SK-N-SH treated with all-trans-retinoic acid at 6 μM for 48 hours (cell line): ENCODE measurements around the gene FAM135A.

Experiments used
- ARNTL ChIP-seq: fragments of 450-650 bp; formaldehyde crosslinking; IDR thresholded peaks from 2 replicates; pipeline ENCODE4 v1.5.0; 2020; ENCODE audit warnings: low read depth, mild to moderate bottlenecking, moderate library complexity, borderline replicate concordance
- BACH2 ChIP-seq: fragments of 250-450 bp; sonication (Bioruptor Pico); IDR thresholded peaks from 2 replicates; pipeline ENCODE4 v1.9.0; 2021; ENCODE audit warnings: mild to moderate bottlenecking, borderline replicate concordance
- CSDC2 ChIP-seq: fragments of 250-450 bp; sonication (Bioruptor Pico); IDR thresholded peaks from 2 replicates; pipeline ENCODE4 v1.5.0; 2020; ENCODE audit warnings: mild to moderate bottlenecking, moderate library complexity
- ESRRG ChIP-seq: fragments of 250-450 bp; sonication (Bioruptor Pico); IDR thresholded peaks from 2 replicates; pipeline ENCODE4 v1.6.1; 2021; ENCODE audit warnings: mild to moderate bottlenecking
- TCF4 ChIP-seq: fragments of 250-450 bp; sonication (Bioruptor Pico); IDR thresholded peaks from 2 replicates; pipeline ENCODE4 v1.8.0; 2021; ENCODE audit warnings: mild to moderate bottlenecking, moderate library complexity, borderline replicate concordance
- TF ChIP-seq, protein P1 (sequence below): fragments of 250-450 bp; sonication (Bioruptor Pico); IDR thresholded peaks from 2 replicates; pipeline ENCODE4 v1.8.0; 2020; ENCODE audit warnings: mild to moderate bottlenecking, moderate library complexity, borderline replicate concordance
- TF ChIP-seq, protein P2 (sequence below): fragments of 250-450 bp; sonication (Bioruptor Pico); IDR thresholded peaks from 2 replicates; pipeline ENCODE4 v1.8.0; 2021; ENCODE audit warnings: low read depth, mild to moderate bottlenecking, moderate library complexity, borderline replicate concordance
- TF ChIP-seq, protein P3 (sequence below): fragments of 250-450 bp; sonication (Bioruptor Pico); IDR thresholded peaks from 2 replicates; pipeline ENCODE4 v1.5.0; 2020; ENCODE audit warnings: mild to moderate bottlenecking, moderate library complexity
- TF ChIP-seq, protein P4 (sequence below): fragments of 250-450 bp; sonication (Bioruptor Pico); IDR thresholded peaks from 2 replicates; pipeline ENCODE4 v1.5.1; 2020; ENCODE audit warnings: low read depth, mild to moderate bottlenecking, moderate library complexity

DNA sequence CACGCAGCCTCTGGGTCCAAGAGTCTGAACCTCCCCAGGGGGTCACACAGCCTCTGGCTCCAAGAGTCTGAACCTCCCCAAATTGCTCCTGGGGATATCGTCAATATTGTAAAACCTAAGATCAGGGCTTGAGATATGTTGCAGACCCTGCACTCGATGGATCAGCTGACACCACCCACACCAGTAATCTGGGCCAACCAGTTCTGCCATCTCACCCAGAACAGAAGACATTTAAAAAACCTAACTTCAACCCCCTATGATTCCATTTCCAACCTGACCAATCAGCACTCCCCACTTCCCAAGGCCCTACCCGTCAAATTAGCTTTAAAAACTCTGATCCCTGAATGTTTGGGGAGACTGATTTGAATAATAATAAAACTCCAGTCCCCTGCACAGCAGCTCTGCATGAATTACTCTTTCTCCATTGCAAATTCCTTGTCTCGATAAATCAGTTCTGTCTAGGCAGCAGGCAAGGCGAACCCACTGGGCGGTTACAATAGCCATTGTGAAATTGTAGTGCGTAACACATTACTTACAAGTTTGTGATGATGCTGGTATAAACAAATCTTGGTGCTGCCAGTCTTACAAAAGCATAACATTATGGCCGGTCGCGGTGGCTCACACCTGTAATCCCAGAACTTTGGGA lies 32.4 kb upstream of the FAM135A start:
- TF ChIP-seq ARNTL (CRISPR knock-in tag), result no peak
- TF ChIP-seq, protein P1, sequence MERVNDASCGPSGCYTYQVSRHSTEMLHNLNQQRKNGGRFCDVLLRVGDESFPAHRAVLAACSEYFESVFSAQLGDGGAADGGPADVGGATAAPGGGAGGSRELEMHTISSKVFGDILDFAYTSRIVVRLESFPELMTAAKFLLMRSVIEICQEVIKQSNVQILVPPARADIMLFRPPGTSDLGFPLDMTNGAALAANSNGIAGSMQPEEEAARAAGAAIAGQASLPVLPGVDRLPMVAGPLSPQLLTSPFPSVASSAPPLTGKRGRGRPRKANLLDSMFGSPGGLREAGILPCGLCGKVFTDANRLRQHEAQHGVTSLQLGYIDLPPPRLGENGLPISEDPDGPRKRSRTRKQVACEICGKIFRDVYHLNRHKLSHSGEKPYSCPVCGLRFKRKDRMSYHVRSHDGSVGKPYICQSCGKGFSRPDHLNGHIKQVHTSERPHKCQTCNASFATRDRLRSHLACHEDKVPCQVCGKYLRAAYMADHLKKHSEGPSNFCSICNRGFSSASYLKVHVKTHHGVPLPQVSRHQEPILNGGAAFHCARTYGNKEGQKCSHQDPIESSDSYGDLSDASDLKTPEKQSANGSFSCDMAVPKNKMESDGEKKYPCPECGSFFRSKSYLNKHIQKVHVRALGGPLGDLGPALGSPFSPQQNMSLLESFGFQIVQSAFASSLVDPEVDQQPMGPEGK (CRISPR knock-in tag), result no peak
- TF ChIP-seq TCF4 (CRISPR knock-in tag), result no peak
- TF ChIP-seq, protein P2, sequence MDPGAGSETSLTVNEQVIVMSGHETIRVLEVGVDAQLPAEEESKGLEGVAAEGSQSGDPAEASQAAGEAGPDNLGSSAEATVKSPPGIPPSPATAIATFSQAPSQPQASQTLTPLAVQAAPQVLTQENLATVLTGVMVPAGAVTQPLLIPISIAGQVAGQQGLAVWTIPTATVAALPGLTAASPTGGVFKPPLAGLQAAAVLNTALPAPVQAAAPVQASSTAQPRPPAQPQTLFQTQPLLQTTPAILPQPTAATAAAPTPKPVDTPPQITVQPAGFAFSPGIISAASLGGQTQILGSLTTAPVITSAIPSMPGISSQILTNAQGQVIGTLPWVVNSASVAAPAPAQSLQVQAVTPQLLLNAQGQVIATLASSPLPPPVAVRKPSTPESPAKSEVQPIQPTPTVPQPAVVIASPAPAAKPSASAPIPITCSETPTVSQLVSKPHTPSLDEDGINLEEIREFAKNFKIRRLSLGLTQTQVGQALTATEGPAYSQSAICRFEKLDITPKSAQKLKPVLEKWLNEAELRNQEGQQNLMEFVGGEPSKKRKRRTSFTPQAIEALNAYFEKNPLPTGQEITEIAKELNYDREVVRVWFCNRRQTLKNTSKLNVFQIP (CRISPR knock-in tag), result no peak
- no peak for TF ChIP-seq BACH2 (CRISPR knock-in tag)
- TF ChIP-seq CSDC2 (CRISPR knock-in tag), result no peak
- TF ChIP-seq, protein P3, sequence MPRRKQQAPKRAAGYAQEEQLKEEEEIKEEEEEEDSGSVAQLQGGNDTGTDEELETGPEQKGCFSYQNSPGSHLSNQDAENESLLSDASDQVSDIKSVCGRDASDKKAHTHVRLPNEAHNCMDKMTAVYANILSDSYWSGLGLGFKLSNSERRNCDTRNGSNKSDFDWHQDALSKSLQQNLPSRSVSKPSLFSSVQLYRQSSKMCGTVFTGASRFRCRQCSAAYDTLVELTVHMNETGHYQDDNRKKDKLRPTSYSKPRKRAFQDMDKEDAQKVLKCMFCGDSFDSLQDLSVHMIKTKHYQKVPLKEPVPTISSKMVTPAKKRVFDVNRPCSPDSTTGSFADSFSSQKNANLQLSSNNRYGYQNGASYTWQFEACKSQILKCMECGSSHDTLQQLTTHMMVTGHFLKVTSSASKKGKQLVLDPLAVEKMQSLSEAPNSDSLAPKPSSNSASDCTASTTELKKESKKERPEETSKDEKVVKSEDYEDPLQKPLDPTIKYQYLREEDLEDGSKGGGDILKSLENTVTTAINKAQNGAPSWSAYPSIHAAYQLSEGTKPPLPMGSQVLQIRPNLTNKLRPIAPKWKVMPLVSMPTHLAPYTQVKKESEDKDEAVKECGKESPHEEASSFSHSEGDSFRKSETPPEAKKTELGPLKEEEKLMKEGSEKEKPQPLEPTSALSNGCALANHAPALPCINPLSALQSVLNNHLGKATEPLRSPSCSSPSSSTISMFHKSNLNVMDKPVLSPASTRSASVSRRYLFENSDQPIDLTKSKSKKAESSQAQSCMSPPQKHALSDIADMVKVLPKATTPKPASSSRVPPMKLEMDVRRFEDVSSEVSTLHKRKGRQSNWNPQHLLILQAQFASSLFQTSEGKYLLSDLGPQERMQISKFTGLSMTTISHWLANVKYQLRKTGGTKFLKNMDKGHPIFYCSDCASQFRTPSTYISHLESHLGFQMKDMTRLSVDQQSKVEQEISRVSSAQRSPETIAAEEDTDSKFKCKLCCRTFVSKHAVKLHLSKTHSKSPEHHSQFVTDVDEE (CRISPR knock-in tag), result no peak
- TF ChIP-seq ESRRG (CRISPR knock-in tag), result no peak
- TF ChIP-seq, protein P4, sequence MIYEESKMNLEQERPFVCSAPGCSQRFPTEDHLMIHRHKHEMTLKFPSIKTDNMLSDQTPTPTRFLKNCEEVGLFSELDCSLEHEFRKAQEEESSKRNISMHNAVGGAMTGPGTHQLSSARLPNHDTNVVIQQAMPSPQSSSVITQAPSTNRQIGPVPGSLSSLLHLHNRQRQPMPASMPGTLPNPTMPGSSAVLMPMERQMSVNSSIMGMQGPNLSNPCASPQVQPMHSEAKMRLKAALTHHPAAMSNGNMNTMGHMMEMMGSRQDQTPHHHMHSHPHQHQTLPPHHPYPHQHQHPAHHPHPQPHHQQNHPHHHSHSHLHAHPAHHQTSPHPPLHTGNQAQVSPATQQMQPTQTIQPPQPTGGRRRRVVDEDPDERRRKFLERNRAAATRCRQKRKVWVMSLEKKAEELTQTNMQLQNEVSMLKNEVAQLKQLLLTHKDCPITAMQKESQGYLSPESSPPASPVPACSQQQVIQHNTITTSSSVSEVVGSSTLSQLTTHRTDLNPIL, result no peak
